Transverse colon (tissue), 4 donors: Measurements from ENCODE around the gene LRWD1. TPM values are rescaled to one million over a fixed set of nuclear protein-coding genes. Genes with fewer than 3 reads are reported as not detected.

Experiments
- DNase-seq: peaks from one replicate; pipeline ENCODE4 v3.0.0-alpha.2; 2019
- H3K27ac ChIP-seq, 4 donors: fragments of 200-600 bp; sonication (generic); 2 replicates each; pipeline ENCODE4 v1.5.1; 2016 to 2018; ENCODE audit warnings: inconsistent platforms in 4 of 4
- H3K27me3 ChIP-seq: fragments of 200-600 bp; sonication (generic); 2 replicates; pipeline ENCODE4 v1.5.1; 2017; ENCODE audit warnings: inconsistent platforms
- H3K36me3 ChIP-seq, 4 donors: fragments of 200-600 bp; sonication (generic); 2 replicates each; pipeline ENCODE4 v1.5.1; 2017 to 2019; ENCODE audit warnings: inconsistent platforms in 4 of 4
- H3K4me1 ChIP-seq, 4 donors: fragments of 200-600 bp; sonication (generic); 2 replicates each; pipeline ENCODE4 v1.5.1; 2017 to 2020; ENCODE audit warnings: inconsistent platforms in 4 of 4
- H3K4me3 ChIP-seq, 4 donors: fragments of 200-600 bp; sonication (generic); 1 replicate in 1 of 4; 2 replicates in 3 of 4; pipeline versions ENCODE4 v1.5.1 to v1.6.1; 2017 to 2019; ENCODE audit warnings: inconsistent platforms in 4 of 4
- H3K9me3 ChIP-seq, 2 donors: fragments of 200-600 bp; sonication (generic); 2 replicates each; pipeline ENCODE4 v1.5.1; 2017 to 2019; ENCODE audit warnings: inconsistent platforms in 2 of 2
- CTCF ChIP-seq, 5 experiments: fragments of 200-600 bp in 3 of 5; fragments of 450-650 bp in 2 of 5; sonication (generic) in 3 of 5; IDR thresholded peaks; 1 replicate in 2 of 5; 2 replicates in 3 of 5; pipeline ENCODE4 v1.5.1; 2016 to 2017; ENCODE audit warnings: antibody characterized with exemption in 5 of 5, inconsistent platforms in 3 of 5, mild to moderate bottlenecking in 2 of 5, moderate library complexity in 1 of 5
- EP300 ChIP-seq: sonication (generic); formaldehyde crosslinking; IDR thresholded peaks from one replicate; pipeline ENCODE4 v1.6.1; 2017; ENCODE audit warnings: antibody characterized with exemption, low read depth
- POLR2A ChIP-seq: fragments of 450-650 bp; IDR thresholded peaks from one replicate; pipeline ENCODE4 v1.6.1; 2016; ENCODE audit warnings: antibody characterized with exemption, mild to moderate bottlenecking, moderate library complexity
- POLR2AphosphoS5 ChIP-seq, 3 donors: sonication (generic); formaldehyde crosslinking; IDR thresholded peaks; one replicate each; pipeline ENCODE4 v1.6.1; 2016; ENCODE audit warnings: antibody characterized with exemption in 3 of 3
- WGBS, 2 donors: methylation state at CpG; one replicate each; pipeline ENCODE4 v1.1.5; 2018; ENCODE audit warnings: low coverage in 1 of 2; 5-methylcytosine and 5-hydroxymethylcytosine counted together
- in situ Hi-C, 4 donors: fragments of 200-750 bp; cut with MboI; loops; one replicate each; pipeline versions ENCODE4 v1.15.0 to v1.15.1; 2017; ENCODE audit warnings: low sequenced_read_pairs in 3 of 4, low pct_ligation_motif_present in 1 of 4, low pct_unique_long_range_greater_than_20kb in 1 of 4
- intact Hi-C: fragments of 100-400 bp; cut with DNase I; formaldehyde crosslinking; loops from one replicate; pipeline ENCODE4 v1.15.1; 2023; ENCODE audit warnings: low total_unique reads
- total RNA-seq, 4 donors: library from RNA; depleted of rRNA; stranded (reverse); fragments of >200 nt; gene quantifications; one replicate each; pipeline ENCODE4 v1.1.0, GENCODE V29; 2016

The LRWD1 gene
- total RNA-seq, 4 donors from 2014 or later, result 15.7 to 45.6 (median 18.4) TPM

- Histone ChIP-seq H3K36me3 (peaks cover 0 to 7% (median 0%) of the 10 kb centered on the region in 4 donors), H3K4me1 (peaks cover 10 to 33% (median 23%) of the 10 kb centered on the region in 4 donors), H3K27me3 (no peaks in the 10 kb centered on the region), H3K27ac (no peak overlapping the region), H3K4me3 (no peak overlapping the region), H3K9me3 (no peaks in the 10 kb centered on the region)
- intact Hi-C loops (no loop called here), in situ Hi-C loops (loop anchor here in 1 of 4 donors (10.0 kb wide), 1 partner anchor 64 kb away; no protein-coding TSS in a partner anchor)
- WGBS, 2 donors, result 79 to 89% methylated on average over 8 to 40 of the region's 40 CpGs
- no peak for DNase-seq
- no peak for TF ChIP-seq EP300
- TF ChIP-seq POLR2A, result no peak
- no peak for TF ChIP-seq CTCF (IDR thresholded peaks at IDR 0.05)
- TF ChIP-seq POLR2AphosphoS5 (IDR thresholded peaks at IDR 0.05), result no peak
Observed at GRCh38 chr7:102468478-102469350, 3.9 kb downstream of the LRWD1 start.

- peaks cover 0 to 7% (median 0%) of the 10 kb centered on the region in 4 donors for H3K36me3 ChIP-seq
- no peak overlapping the region for H3K4me3 ChIP-seq
- intact Hi-C loops, result no loop called here
- peak overlapping the region in 2 of 4 donors; percentile 7 to 65 for H3K27ac ChIP-seq
- no peaks in the 10 kb centered on the region for H3K9me3 ChIP-seq
- TF ChIP-seq EP300, result no peak
- TF ChIP-seq POLR2A, result no peak
- no peak for TF ChIP-seq CTCF (IDR thresholded peaks at IDR 0.05)
- TF ChIP-seq POLR2AphosphoS5 (IDR thresholded peaks at IDR 0.05), result no peak
- in situ Hi-C loops, result loop anchor here in 1 of 4 donors (10.0 kb wide), 1 partner anchor 65 kb away; no protein-coding TSS in a partner anchor
- H3K4me1 ChIP-seq, result peaks cover 6 to 28% (median 18%) of the 10 kb centered on the region in 4 donors
- no peak for DNase-seq
- no peaks in the 10 kb centered on the region for H3K27me3 ChIP-seq
- WGBS, 2 donors, result 94% methylated on average over 21 of the region's 24 CpGs; no CpG with 5 or more reads in 1 of the 2 donors
Observed at GRCh38 chr7:102469351-102469971, 4.7 kb downstream of the LRWD1 start.

DNA sequence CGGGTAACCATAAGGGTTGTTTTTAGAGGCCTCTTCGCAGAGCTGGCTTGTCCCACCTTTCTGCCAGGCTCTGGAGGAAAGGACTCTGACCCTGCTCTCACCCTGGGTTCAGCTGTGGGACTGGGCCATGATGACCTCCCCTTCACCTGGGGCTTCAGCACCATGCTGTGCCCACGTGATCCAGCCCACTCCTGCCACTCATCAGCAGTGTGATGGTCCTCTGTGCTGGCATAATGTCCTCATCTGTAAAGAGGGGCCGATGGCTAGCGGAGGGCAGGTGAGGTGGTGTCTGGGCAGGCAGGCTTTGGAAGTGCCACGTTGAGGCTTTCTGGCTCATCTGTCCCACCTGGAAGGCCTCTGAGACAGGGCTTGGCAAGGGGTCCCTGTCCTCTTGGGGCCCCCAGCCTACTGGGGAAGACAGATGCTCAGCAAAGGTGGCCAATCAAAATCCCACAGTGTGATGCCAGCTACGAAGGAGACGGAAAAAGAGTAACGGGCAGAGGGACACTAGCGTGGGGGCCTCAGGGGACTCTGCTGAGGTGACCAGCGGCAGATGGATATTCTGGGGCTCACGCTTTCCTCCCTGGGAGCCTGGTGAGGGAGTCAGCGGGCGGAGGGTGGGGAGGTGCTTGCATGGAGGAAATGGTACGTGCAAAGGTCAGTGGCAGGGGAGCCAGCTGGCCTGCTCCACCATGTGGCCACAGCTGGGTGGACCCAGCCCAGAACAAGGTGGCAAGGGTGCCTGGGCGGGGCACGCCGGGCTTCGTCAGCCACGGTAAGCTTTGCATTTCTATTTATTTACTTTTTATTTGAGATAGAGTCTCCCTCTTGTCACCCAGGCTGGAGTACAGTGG lies 5.4 kb downstream of the LRWD1 start:
- in situ Hi-C loops (loop anchor here in 1 of 4 donors (10.0 kb wide), 1 partner anchor 65 kb away; no protein-coding TSS in a partner anchor), intact Hi-C loops (no loop called here)
- H3K27me3 ChIP-seq, result no peaks in the 10 kb centered on the region
- TF ChIP-seq POLR2AphosphoS5 (IDR thresholded peaks at IDR 0.05), result peak; percentile 58 to 73 (median 63)
- peak; percentile 11 for TF ChIP-seq POLR2A
- peak in 1 of 5 experiments; percentile 24 for TF ChIP-seq CTCF (IDR thresholded peaks at IDR 0.05)
- TF ChIP-seq EP300, result no peak
- no peak overlapping the region for H3K4me3 ChIP-seq
- H3K9me3 ChIP-seq, result no peaks in the 10 kb centered on the region
- peak overlapping the region; percentile 24 to 65 (median 34) for H3K27ac ChIP-seq
- peaks cover 0 to 7% (median 0%) of the 10 kb centered on the region in 4 donors for H3K36me3 ChIP-seq
- peaks cover 6 to 28% (median 18%) of the 10 kb centered on the region in 4 donors for H3K4me1 ChIP-seq
- peak; percentile 88 for DNase-seq
- WGBS, 2 donors, result 59 to 60% methylated on average over 1 to 20 of the region's 20 CpGs
